CD14-positive monocyte (primary cell): ENCODE results near the gene MALRD1. TPM values are rescaled to one million over a fixed set of nuclear protein-coding genes. Genes with fewer than 3 reads are reported as not detected.

Source experiments
- DNase-seq, 3 donors: peaks; one replicate each; pipeline ENCODE4 v3.0.0-alpha.2; 2011 to 2022
- H2AFZ ChIP-seq: 2 replicates; pipeline ENCODE4 v1.6.0; 2012; ENCODE audit warnings: mild to moderate bottlenecking, low read depth, low read length, inconsistent platforms; ENCODE audit not compliant: insufficient read depth, poor library complexity, severe bottlenecking
- H3K27ac ChIP-seq, 2 donors: 1 replicate in 1 of 2; 2 replicates in 1 of 2; pipeline ENCODE4 v1.5.1; 2012 to 2013; ENCODE audit warnings: low read length in 2 of 2, control low read depth in 1 of 2, inconsistent platforms in 1 of 2, low read depth in 1 of 2, mild to moderate bottlenecking in 1 of 2
- H3K27me3 ChIP-seq, 2 donors: one replicate each; pipeline versions ENCODE4 v1.6.0 to v1.6.1; 2011 to 2013; ENCODE audit warnings: low read length in 2 of 2; ENCODE audit not compliant: control insufficient read depth in 2 of 2, insufficient read depth in 2 of 2
- H3K36me3 ChIP-seq, 2 donors: replicated peaks in 1 of 2; 1 replicate in 1 of 2; 2 replicates in 1 of 2; pipeline versions ENCODE4 v1.5.1 to v1.6.1; 2012 to 2013; ENCODE audit warnings: low read length in 2 of 2, control low read depth in 1 of 2, inconsistent platforms in 1 of 2, mild to moderate bottlenecking in 1 of 2; ENCODE audit not compliant: insufficient read depth in 2 of 2, control insufficient read depth in 1 of 2
- H3K4me1 ChIP-seq, 2 donors: 1 replicate in 1 of 2; 2 replicates in 1 of 2; pipeline versions ENCODE4 v1.5.1 to v1.6.1; 2012 to 2013; ENCODE audit warnings: low read length in 2 of 2, control low read depth in 1 of 2, inconsistent platforms in 1 of 2, mild to moderate bottlenecking in 1 of 2, moderate library complexity in 1 of 2; ENCODE audit not compliant: insufficient read depth in 2 of 2, control insufficient read depth in 1 of 2
- H3K4me2 ChIP-seq: replicated peaks from 2 replicates; pipeline ENCODE3; 2012; ENCODE audit warnings: low read length, moderate library complexity, mild to moderate bottlenecking; ENCODE audit not compliant: poor library complexity, severe bottlenecking; ENCODE audit errors: extremely low read depth
- H3K4me3 ChIP-seq, 3 experiments: fragments of 200-600 bp in 1 of 3; sonication (generic) in 1 of 3; replicated peaks in 1 of 3; 1 replicate in 2 of 3; 2 replicates in 1 of 3; pipeline ENCODE4 v1.5.1; 2011 to 2013; ENCODE audit warnings: low read length in 3 of 3, mild to moderate bottlenecking in 3 of 3, control low read depth in 2 of 3, low read depth in 2 of 3, inconsistent platforms in 1 of 3, moderate library complexity in 1 of 3
- H3K79me2 ChIP-seq: 2 replicates; pipeline ENCODE4 v1.6.0; 2012; ENCODE audit warnings: mild to moderate bottlenecking, control low read depth, inconsistent platforms, low read length, moderate library complexity; ENCODE audit not compliant: insufficient read depth
- H3K9ac ChIP-seq: 2 replicates; pipeline ENCODE4 v1.6.0; 2017; ENCODE audit warnings: low read length, mild to moderate bottlenecking; ENCODE audit not compliant: insufficient read depth, poor library complexity, severe bottlenecking
- H3K9me3 ChIP-seq, 2 donors: replicated peaks in 1 of 2; 1 replicate in 1 of 2; 2 replicates in 1 of 2; pipeline versions ENCODE4 v1.5.1 to v1.6.1; 2012 to 2013; ENCODE audit warnings: low read length in 2 of 2, control low read depth in 1 of 2; ENCODE audit not compliant: control insufficient read depth in 1 of 2, insufficient read depth in 1 of 2
- H4K20me1 ChIP-seq: 2 replicates; pipeline ENCODE4 v1.6.0; 2012; ENCODE audit warnings: mild to moderate bottlenecking, low read length, control low read depth, moderate library complexity; ENCODE audit not compliant: insufficient read depth
- H3K27ac Mint-ChIP-seq, 7 donors: one replicate each; pipeline ENCODE4 v1.8.0; 2020; ENCODE audit warnings: mild to moderate bottlenecking in 7 of 7, mixed read lengths in 7 of 7, moderate library complexity in 6 of 7, inconsistent platforms in 2 of 7
- H3K27me3 Mint-ChIP-seq, 3 donors: one replicate each; pipeline ENCODE4 v1.8.0; 2021 to 2022; ENCODE audit warnings: low read depth in 3 of 3, mild to moderate bottlenecking in 3 of 3, mixed read lengths in 3 of 3, moderate library complexity in 3 of 3, inconsistent platforms in 1 of 3
- H3K36me3 Mint-ChIP-seq, 2 donors: one replicate each; pipeline ENCODE4 v1.8.0; 2020; ENCODE audit warnings: mixed read lengths in 2 of 2, inconsistent platforms in 1 of 2, mild to moderate bottlenecking in 1 of 2
- H3K4me1 Mint-ChIP-seq: one replicate; pipeline ENCODE4 v1.8.0; 2020; ENCODE audit warnings: mild to moderate bottlenecking, mixed read lengths
- H3K4me3 Mint-ChIP-seq, 2 donors: one replicate each; pipeline ENCODE4 v1.8.0; 2020; ENCODE audit warnings: mild to moderate bottlenecking in 2 of 2, mixed read lengths in 2 of 2, moderate library complexity in 1 of 2
- H3K9me3 Mint-ChIP-seq, 7 donors: one replicate each; pipeline ENCODE4 v1.8.0; 2020 to 2022; ENCODE audit warnings: mixed read lengths in 7 of 7, mild to moderate bottlenecking in 6 of 7, moderate library complexity in 6 of 7, inconsistent platforms in 2 of 7
- CTCF ChIP-seq: fragments of 200-600 bp; IDR thresholded peaks from one replicate; pipeline ENCODE4 v1.8.0; 2022; ENCODE audit warnings: antibody characterized with exemption, mild to moderate bottlenecking
- WGBS: methylation state at CpG from one replicate; pipeline ENCODE4 v1.1.5; 2013; ENCODE audit warnings: missing lambda C conversion rate; ENCODE audit not compliant: insufficient coverage; 5-methylcytosine and 5-hydroxymethylcytosine counted together
- intact Hi-C, 2 donors: fragments of 100-400 bp; cut with micrococcal nuclease; formaldehyde crosslinking; loops; one replicate each; pipeline versions ENCODE4 v1.15.0 to v1.15.1; 2023
- polyA plus RNA-seq, 3 donors: library from polyadenylated mRNA; depleted of rRNA in 1 of 3; unstranded in 2 of 3; stranded (reverse) in 1 of 3; fragments of 300-500 nt in 2 of 3; fragments of >200 nt in 1 of 3; fragmentation: Illumina TruSeq in 2 of 3; gene quantifications; 1 replicate in 2 of 3; 2 replicates in 1 of 3; pipeline ENCODE4 v1.2.3, GENCODE V29; 2012 to 2021

The MALRD1 gene
- polyA plus RNA-seq, 3 donors, result not detected

- Mint-ChIP-seq H3K27me3 (peaks cover 0 to 2% (median 0%) of the 10 kb centered on the region in 3 donors), H3K4me1 (peaks cover 2% of the 10 kb centered on the region), H3K36me3 (no peaks in the 10 kb centered on the region), H3K27ac (peak overlapping the region in 2 of 7 donors; percentile 18 to 25), H3K4me3 (no peak overlapping the region), H3K9me3 (peaks cover 0 to 7% (median 3%) of the 10 kb centered on the region in 7 donors)
- no peak overlapping the region for H3K27ac ChIP-seq
- no peak overlapping the region for H3K9ac ChIP-seq
- H3K36me3 ChIP-seq, result no peaks in the 10 kb centered on the region
- no peak overlapping the region for H3K4me2 ChIP-seq
- H2AFZ ChIP-seq, result no peak overlapping the region
- H3K27me3 ChIP-seq, result no peaks in the 10 kb centered on the region
- intact Hi-C loops, result no loop called here
- H3K4me3 ChIP-seq, result no peak overlapping the region
- H4K20me1 ChIP-seq, result no peaks in the 10 kb centered on the region
- 100% methylated on average over 2 of the region's 5 CpGs for WGBS
- no peak for DNase-seq
- no peaks in the 10 kb centered on the region for H3K79me2 ChIP-seq
- H3K9me3 ChIP-seq, result peaks cover 0 to 3% of the 10 kb centered on the region in 2 donors
- TF ChIP-seq CTCF, result no peak
- H3K4me1 ChIP-seq, result no peaks in the 10 kb centered on the region
Observed at GRCh38 chr10:19592276-19592675, 543.7 kb downstream of the MALRD1 start.

GRCh38 chr10:19595212-19595845 is 546.7 kb downstream of the MALRD1 start:
- Histone ChIP-seq H3K4me2 (no peak overlapping the region), H3K4me1 (no peaks in the 10 kb centered on the region), H3K4me3 (no peak overlapping the region), H3K9ac (no peak overlapping the region), H3K9me3 (peaks cover 0 to 3% of the 10 kb centered on the region in 2 donors), H3K79me2 (no peaks in the 10 kb centered on the region), H3K27ac (no peak overlapping the region), H2AFZ (no peak overlapping the region), H3K27me3 (no peaks in the 10 kb centered on the region), H3K36me3 (no peaks in the 10 kb centered on the region), H4K20me1 (no peaks in the 10 kb centered on the region)
- Mint-ChIP-seq H3K9me3 (peaks cover 0 to 7% (median 1%) of the 10 kb centered on the region in 7 donors), H3K27me3 (peaks cover 0 to 2% (median 0%) of the 10 kb centered on the region in 3 donors), H3K4me1 (peaks cover 2% of the 10 kb centered on the region), H3K27ac (no peak overlapping the region), H3K36me3 (no peaks in the 10 kb centered on the region), H3K4me3 (no peak overlapping the region)
- intact Hi-C loops, result no loop called here
- no peak for TF ChIP-seq CTCF
- WGBS, result 100% methylated on average over 1 of the region's 9 CpGs
- no peak for DNase-seq
